Retina (tissue), 1 donor: ENCODE results near the gene AGK.
"Not testable (repeated sequence)": the region's sequence is repeated elsewhere in the genome, so short reads cannot be mapped to it uniquely, and the experiment has no call there.

Experiments used
- DNase-seq: peaks from one replicate; pipeline ENCODE4 v3.0.0-alpha.2; 2016

The AGK gene

GRCh38 chr7:141557360-141557759 lies 6.2 kb downstream of the AGK start:
- DNase-seq = no peak

GRCh38 chr7:141557831-141558531 lies 6.8 kb downstream of the AGK start:
- not testable (repeated sequence) for DNase-seq

GRCh38 chr7:141558544-141559183 lies 7.5 kb downstream of the AGK start:
- DNase-seq = no peak

- no peak for DNase-seq
Measured at GRCh38 chr7:141559961-141560360, 8.8 kb downstream of the AGK start.

GRCh38 chr7:141562036-141562435 lies 10.8 kb downstream of the AGK start:
- no peak for DNase-seq

- no peak for DNase-seq
Measured at GRCh38 chr7:141562543-141562942, 11.3 kb downstream of the AGK start.

- DNase-seq = no peak
Measured at GRCh38 chr7:141562972-141563371, 11.8 kb downstream of the AGK start.

- no peak for DNase-seq
Measured at GRCh38 chr7:141563956-141564623, 12.9 kb downstream of the AGK start.

- DNase-seq = no peak
Measured at GRCh38 chr7:141567432-141567831, 16.2 kb downstream of the AGK start.

GRCh38 chr7:141568227-141568626 lies 17.0 kb downstream of the AGK start:
- DNase-seq = no peak

GRCh38 chr7:141571059-141571458 lies 19.8 kb downstream of the AGK start:
- no peak for DNase-seq

- no peak for DNase-seq
Measured at GRCh38 chr7:141572175-141572574, 21.0 kb downstream of the AGK start.

- DNase-seq = no peak
Measured at GRCh38 chr7:141573511-141573910, 22.3 kb downstream of the AGK start.

GRCh38 chr7:141575164-141575563 lies 24.0 kb downstream of the AGK start:
- no peak for DNase-seq

GRCh38 chr7:141575654-141576448 lies 24.6 kb downstream of the AGK start:
- no peak for DNase-seq

- no peak for DNase-seq
Measured at GRCh38 chr7:141577043-141577839, 26.0 kb downstream of the AGK start.

- DNase-seq = not testable (repeated sequence)
Measured at GRCh38 chr7:141579953-141580352, 28.7 kb downstream of the AGK start.

GRCh38 chr7:141582063-141582462 lies 30.9 kb downstream of the AGK start:
- not testable (repeated sequence) for DNase-seq

- DNase-seq = no peak
Measured at GRCh38 chr7:141584935-141585334, 33.7 kb downstream of the AGK start.

- DNase-seq = no peak
Measured at GRCh38 chr7:141585592-141586510, 34.6 kb downstream of the AGK start.

GRCh38 chr7:141586878-141587277 lies 35.7 kb downstream of the AGK start:
- DNase-seq = no peak
